SHP77 (cell line): Measurements from ENCODE around the gene ANKRD12.
"Not testable (repeated sequence)": the region's sequence is repeated elsewhere in the genome, so short reads cannot be mapped to it uniquely, and the experiment has no call there.

Source experiments
- DNase-seq, 2 experiments: peaks; one replicate each; lab custom pipeline; 2025; lab: John Stamatoyannopoulos, UW

Gene ANKRD12

DNA sequence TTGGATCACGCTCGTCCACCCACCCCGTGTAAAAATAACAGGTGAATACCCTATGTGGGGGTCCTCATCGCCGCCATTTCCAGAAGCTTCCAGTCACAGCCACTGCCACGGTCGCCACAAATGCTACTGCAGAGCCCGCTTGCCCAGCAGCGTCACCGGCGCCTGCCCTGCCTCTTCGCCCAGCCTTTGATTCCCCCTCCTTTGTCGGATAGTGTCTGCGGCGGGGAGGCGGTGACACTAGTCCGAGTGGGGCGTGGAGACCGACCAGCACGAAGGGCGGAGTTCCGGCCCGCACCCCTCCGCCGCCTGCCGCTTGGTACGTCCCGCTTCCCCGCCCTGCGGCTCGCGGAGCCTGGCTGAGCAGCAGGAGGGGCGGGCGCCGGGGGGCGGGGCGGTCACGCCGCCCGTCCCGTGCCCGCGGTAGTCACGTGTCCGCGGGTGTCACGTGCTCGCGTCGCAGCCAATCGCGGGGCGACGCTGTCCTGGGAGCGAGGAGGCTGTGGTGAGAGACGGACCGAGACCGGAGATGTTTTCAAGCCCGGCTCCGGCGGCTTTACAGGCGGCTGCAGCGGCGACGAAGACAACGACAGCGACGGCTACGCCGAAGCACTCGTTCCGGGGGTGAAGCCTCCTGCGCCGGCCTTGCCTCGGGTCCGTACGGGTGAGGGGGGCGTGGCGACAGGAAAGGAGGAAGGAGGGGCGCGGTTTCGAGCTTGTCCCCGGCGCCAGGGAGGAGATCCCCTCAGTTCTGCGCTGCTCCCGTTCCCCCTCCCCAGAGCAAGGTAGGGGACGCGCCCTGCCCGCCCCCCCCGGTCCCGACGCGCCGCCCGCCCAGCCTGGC lies at the start of gene ANKRD12:
Gene ANKRD12 (plus strand): TSS at position 467 of the 841 bp plus-strand sequence. CDS start 45,652 bp downstream, outside the sequence.
- peak; percentile 81 to 91 for DNase-seq

DNA sequence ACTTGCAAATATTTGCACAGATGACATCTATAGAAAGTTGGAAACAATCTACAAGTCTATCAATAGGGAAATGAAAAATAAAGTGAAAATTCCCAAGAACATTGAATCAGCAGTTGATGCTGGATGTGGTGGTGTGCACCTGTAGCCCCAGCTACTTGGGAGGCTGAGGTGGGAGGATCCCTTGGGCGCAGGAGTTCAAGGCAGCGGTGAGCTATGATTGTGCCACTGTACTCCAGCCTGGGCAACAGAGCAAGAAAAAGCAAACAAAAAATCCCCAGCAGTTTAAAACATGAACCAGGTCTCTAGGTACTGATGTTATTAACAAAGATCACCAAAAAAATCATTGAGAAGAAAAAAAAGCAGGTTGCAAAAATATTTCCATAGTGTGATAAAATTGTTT lies 49.4 kb upstream of the ANKRD12 start:
- no peak for DNase-seq

DNA sequence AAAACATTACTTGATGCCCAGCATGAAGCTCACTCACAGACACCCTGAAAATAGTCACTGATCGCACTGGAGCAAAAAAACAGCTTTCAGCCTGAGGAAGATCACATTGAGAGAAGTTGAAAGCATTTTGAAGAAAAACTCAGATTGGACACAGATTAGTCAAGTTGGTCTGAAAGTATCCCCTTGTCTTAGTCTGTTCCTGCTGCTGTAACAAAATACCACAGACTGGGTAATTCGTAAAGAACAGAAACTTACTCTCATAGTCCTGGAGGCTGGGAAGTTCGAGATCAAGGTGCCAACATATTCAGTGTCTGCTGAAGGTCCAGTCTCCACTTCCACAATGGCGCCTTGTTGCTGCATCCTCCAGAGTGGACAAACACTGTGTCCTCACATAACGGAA lies 48.3 kb upstream of the ANKRD12 start:
- no peak for DNase-seq

DNA sequence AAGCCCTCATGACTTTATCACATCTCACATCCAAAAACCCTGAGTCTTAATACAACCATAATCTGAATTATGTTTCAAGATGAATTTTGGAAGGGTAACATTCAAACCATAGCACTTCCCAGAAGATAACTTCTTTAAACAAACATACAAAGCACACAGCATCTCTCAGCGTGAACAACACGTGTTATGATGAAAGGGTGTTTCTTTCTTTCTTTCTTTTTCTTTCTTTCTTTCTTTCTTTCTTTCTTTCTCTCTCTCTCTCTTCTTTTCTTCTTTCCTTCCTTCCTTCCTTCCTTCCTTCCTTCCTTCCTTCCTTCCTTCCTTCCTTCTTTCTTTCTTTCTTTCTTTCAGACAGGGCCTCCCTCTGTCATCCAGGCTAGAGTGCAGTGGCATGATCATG lies 47.9 kb upstream of the ANKRD12 start:
- DNase-seq, result not testable (repeated sequence)

DNA sequence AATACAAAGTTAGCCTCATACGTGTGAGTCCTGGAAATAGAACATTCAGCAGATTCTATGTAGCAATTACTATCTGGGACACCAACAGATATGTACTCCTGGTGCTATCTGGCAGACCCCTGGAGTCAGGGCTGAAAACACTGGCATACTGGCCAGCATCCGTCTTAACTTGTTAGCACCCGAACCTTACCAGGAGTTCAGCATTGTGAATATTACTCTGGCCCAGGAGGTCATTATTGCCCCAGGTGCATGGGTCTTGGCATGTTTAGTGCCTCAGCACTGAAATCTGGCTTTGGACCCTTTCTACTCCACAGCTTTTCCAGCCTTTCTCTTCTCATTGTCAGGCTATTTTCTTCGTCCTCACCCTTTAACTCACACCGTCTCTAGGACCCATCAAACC lies 46.0 kb upstream of the ANKRD12 start:
- no peak for DNase-seq

DNA sequence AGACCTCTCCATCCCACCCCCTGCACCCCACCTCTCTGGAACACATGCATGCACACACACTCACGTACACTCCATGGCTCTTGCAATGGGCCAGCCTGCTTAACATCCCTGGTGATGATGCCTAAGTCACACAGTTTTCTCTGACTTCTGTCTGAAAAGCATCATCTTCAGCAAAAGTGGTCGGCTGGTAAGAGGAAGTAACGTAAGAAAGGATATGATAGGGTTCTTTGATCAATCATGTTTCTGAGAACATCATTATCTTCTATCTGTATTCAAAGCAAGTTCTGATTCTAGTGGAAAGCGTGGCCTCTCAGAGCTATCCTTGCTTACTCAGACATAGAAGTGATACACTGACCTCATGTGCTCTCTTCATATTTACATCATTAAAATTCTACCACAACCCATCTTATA lies 45.5 kb upstream of the ANKRD12 start:
- no peak for DNase-seq

DNA sequence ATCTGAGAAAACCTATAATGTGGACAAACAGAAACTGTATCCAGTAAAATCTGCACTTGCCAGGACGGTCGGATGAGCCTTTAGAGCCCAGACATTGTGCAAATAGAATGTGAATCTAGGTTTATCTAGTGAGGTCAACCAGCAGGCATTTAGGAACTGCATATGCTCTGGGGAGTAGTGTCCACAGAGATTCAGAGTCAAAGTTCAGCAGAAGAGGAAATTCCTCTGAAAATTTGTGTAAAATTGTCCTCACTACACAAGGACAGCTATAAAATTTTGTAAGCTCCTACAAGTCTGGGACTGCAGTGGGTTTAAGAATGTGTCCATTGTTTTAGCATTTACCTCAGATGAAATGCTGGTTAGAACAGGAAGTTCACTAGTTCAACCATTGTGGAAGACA lies 43.9 kb upstream of the ANKRD12 start:
- DNase-seq, result no peak

DNA sequence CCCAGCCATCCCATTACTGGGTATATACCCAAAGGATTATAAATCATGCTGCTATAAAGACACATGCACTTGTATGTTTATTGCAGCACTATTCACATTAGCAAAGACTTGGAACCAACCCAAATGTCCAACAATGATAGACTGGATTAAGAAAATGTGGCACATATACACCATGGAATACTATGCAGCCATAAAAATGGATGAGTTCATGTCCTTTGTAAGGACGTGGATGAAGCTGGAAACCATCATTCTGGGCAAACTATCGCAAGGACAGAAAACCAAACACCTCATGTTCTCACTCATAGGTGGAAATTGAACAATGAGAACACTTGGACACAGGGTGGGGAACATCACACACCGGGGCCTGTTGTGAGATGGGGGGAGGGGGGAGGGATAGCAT lies 43.5 kb upstream of the ANKRD12 start:
- not testable (repeated sequence) for DNase-seq

DNA sequence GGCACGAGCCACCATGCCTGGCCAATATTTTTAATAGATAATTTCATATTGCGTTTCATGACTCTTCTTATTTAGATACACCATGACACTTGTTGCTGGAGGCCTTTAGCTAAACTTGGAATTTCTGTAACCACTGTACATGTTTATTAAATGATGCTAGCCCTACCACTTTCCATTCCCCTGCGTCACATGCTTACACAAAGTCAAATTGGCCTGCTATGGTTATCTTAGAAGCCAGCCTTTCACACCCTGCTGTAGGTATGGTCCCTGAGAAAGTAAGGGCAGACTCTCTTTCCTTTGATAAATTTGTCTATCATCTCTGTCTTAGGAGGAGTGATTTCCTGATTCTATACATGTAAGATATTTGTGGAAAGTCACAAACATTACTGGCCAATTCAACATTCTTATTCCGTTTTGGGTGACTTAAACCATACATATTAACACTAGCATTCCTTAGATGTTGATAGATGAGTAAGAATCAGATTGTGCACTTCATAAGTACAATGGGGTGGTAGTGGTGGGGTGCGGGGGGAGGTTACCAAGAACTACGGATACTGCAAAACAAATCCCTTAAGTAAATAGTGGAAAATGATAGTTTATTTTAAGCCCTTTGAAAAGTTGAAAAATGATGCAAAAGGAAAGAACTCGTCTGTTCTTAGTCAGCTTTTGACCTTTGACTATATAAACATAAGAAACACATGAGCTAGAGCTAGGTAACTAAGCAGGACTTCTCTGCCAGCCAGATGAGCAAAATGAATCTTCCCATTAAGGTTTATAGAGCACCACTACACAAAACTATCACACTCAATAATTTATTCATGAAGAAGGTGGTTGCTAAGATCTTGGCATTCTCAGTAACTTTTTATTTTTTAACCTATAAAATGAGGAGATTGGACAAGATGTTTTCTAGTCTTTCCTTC lies 42.0 kb upstream of the ANKRD12 start:
- no peak for DNase-seq

DNA sequence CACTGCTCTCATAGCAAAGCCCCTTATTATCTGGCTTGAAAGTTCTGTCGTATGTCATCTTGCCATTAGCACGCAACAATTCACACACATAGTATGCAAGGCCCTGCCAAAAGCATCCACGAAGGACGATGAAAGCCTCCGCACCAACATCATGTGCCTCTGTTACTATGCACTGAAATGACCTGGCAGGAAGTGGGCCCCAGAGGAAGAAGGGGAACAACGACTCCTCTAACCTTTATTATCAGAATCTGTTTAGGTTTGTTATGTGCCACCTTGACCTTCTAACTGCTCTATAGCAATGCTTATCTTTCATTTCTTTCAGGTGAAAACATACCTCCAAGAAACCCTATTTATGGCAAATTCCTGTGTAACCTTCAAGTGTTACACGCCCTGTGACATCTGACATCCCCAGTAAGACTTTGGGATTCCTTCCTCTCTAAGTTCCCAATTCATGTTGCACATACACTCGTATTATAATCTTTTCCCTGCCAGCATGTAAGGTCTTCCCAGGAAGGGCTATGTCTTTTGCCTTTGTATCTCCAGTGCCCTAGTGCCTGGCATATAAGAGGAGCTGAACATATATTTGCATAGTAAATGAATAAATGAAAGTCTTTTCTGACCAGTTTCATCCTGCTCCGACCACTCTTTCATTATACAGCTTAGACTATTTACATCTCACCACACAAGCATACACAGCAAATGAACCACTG lies 41.1 kb upstream of the ANKRD12 start:
- no peak for DNase-seq

DNA sequence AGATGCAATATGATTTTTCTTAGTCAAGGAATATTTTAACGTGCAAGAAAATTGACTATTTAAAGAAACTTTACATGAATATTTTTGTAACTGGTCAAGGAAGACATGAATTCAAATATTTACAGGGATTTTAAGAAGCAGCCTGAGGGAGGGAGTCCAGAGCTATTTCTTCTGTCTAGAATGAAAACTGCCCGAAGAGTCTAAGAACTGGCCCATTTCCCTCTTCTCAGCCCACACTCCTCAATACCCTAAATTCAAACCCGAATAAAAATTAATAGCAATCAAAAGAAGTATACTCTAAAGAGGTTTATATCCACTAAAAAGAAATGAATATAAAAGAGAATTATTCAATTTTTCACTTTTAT lies 40.6 kb upstream of the ANKRD12 start:
- no peak for DNase-seq

DNA sequence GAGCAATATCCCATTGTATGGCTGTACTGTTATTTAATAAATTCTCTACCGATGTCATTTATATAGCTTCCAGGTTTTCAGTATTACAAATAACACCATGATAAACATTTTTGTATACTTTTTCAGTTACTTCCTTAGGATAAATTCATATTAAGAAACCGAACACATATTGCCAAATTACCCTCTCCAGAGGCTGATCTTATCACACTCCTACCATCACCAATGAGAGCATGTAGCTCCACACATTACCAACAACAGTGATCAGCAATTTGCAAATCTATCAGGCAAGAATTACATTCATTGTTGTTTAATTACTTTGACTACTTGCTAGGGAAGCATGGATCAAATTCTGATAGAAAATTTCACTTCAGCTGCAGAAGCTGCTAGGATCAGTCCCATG lies 39.9 kb upstream of the ANKRD12 start:
- DNase-seq, result no peak

DNA sequence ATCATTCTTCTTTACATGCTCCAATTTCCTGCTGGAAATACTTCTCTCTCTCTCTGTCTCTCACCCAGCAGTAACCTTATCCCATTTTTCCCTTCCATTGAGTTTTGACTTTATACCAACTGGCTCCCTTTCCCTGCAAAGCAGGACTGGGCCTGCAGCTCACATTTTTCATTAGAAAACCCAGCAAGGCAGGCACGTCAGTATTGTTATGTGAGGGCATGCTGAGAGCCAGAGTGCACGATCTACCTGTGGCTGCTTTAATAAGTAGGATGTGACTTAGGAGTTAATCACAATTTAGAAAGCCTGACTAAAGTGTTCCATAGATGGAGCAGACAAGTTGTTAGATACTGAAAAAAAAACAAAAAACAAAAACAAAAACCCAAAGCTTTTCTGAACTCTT lies 39.2 kb upstream of the ANKRD12 start:
- no peak for DNase-seq

DNA sequence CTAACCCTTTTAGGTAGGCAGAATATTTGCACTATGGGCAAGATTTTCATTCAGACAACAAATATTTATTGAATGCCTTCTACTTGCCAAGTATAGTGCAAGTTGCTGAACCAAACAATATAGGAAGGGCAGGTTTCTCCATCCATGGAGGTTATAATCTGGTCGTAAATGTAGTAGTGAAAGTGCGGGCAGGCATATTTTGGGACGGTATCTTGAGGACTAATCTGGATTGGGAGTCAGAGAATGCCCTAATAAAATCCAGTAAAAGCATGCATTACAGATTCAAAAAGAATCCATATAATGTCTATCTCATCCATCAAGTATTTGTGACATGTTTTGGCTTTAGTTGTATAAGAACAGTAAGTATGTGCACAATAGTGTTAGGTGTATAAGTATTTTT lies 35.8 kb upstream of the ANKRD12 start:
- DNase-seq, result no peak

DNA sequence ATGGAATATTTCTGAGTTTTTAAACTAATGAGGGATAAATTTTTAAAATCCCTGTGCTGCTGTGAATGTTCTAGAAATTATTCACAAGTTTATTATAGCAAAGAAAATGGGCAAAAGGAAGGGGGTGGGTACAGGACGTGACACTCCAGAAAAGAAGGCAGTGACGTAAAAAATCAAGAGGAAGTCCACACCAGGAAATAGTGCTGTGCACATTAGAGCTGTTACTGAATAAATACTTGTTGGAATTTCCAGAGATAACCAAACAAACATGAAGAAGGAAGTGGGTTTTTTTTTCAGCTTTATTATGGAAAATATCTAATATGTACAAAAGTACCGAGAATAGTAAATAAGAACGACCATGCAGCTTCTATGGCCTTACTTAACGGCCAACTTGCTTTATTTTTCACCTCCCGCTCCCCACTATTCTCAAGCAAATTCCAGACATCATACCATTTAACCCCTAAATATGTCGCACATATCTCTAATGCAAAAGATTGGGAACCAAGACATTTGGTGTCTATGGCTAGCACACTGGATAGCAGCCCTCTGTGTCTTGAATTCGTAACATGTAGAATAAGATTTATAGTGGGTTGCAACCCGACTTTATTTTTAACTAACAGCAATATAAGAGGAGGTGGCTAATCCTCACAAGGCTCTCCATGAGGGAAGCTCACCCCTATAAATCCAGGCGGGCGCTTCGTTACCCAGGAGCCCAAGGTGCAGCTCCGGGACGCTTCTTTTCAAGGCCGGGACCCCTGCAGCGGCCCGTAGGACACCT lies 34.7 kb upstream of the ANKRD12 start:
- DNase-seq, result peak; percentile 29 to 39

DNA sequence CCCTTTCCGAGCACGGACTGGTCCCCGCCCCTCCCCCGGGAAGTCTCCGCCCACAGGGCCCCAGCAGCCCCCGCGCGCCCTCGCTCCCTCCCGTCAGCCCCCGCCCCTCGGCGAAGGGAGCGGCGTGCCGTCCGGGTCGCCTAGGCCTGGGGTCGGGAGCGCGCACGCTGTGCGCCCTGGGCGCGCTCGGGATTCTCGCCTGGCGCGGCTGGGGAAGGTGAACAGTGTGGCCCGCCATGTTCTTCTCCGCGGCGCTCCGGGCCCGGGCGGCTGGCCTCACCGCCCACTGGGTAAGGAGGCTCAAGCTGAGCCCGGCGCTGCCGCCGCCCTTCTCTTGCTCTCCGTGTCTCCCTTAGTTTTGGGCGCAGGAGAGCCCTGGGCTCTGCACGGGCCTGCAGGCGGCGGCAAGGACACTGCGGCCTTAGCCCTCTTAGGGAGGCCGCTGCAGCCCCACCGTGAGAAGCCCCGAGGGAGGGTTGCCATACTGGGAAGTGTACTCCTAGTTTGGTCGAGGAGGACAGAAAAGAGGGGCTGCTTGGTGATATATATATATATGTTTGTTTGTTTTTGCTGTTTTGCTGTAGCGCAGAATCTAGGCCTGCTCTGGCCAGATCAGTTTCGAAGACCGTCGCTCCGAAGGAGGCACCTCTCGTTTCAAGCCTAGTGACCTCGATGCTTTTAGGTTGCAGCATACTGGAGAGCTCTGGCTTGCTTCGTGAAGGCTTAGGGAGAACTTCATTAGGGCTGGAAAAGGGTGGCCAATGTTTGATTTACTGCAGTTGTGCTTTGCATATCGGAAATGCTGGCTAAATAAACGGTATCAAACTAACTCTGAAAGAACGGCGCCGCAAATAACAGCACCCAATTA lies 33.8 kb upstream of the ANKRD12 start, which contains the start of gene NDUFV2:
Gene NDUFV2 (plus strand): TSS at position 192 of the 868 bp plus-strand sequence. CDS start 45 bp downstream, at position 237.
- peak; percentile 85 to 94 for DNase-seq

DNA sequence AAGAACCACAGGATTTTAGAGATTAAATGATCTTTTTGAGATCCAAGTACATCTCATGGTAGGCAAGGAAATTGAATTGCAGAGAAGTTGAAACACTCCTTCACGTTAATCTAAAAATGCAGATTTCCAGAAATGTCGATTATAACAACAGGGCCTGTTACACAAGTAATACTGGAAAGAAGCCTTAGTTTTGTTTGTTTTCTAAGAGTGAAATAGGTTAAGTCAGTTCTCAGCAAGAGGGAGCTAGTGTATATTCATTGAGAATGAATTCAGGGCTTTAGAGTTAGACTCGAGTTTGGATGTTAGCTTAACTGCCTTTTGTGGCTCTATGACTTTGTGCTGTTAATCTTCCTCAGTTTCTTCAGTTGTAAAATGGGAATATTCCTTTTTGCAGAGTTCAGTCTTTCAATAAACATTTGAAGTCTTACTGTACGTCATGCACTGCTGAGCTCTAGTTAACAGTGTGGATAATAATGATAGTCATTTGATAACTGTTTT lies 33.2 kb upstream of the ANKRD12 start:
- no peak for DNase-seq

DNA sequence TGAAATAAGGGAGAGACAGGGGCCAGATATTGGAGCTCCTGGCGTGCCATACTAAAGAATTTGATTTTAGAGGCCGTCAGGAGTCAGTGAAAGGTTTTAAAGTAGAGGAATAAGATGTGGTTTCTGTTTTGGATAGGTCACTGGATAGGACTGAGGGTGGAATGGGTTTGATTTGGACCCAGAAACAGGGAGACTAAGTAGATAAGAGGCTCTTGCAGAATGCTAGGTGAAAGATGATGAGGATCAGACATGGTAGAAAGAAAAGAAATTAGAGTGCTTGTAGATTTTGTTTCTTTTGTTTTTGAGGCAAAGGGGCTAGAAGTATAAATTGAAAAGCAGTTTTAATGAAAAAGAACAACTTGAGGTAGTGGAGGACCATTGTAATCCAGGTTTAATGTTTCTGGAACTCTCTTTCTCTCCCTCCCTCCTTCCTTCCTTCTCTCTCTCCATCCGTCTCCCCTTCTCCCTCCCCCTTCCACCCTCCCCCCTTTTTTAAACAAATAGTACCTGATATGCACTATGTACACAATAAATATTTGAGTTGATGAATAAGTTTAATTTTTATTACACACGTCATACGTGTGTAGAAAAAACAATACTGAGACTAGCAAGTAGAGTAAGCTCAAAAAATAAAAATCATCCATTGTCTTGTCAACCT lies 32.2 kb upstream of the ANKRD12 start:
- DNase-seq, result no peak

DNA sequence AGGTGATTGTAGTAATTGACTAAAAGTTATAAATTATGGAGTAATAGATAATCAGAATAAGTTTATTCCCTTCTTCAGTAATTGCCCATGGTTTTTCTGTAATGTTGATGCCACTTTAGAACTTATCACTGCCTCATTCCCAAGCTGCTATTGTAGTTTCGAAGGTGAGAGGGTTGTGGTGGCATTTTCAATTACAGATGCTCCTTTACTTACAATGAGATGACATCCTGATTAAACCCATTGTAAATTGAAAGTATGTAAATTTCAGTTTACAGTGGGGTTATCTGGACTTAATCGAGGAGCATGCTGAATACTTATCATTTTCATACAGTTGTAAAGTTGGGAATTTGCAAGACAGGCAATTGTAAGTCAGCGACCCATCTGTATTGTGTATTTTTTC lies 31.2 kb upstream of the ANKRD12 start:
- DNase-seq, result no peak

DNA sequence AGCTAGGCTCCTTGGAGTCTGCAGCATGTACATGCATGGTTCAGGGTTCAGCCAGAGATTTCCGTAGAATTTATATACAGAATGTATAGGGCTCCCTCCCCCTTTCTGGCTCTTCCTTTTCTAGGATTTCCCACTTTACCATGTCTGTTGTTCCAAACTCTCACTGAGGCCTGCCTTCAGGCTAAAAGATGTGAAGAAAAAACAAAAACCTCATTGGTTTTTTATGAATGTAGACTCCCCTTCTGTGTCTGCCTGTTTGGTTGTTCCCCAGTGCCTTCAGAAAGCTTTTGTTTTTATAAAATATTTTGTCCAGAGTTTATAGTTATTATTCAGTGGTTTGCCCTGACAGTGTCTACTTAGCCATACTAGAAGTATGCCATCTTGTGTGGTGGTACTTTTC lies 30.5 kb upstream of the ANKRD12 start:
- DNase-seq, result no peak
